DMS 273 treated with DMSO at 0.1 percent for 48 hours (cell line): ENCODE measurements around the gene DDI1.

ENCODE experiments used
- DNase-seq: peaks from one replicate; lab custom pipeline; 2025; lab: John Stamatoyannopoulos, UW

Gene DDI1

GRCh38 chr11:104078245-104078644 is 41.8 kb downstream of the DDI1 start:
- no peak for DNase-seq

- no peak for DNase-seq
Observed at GRCh38 chr11:104078995-104079394, 42.6 kb downstream of the DDI1 start.

GRCh38 chr11:104086621-104087020 is 50.2 kb downstream of the DDI1 start:
- no peak for DNase-seq
